ENCODE measurements around the gene COMMD4. TPM values are rescaled to one million over a fixed set of nuclear protein-coding genes. Genes with fewer than 3 reads are reported as not detected.

COMMD4 gene
- total and polyA plus RNA-seq, 2 of the 4 experiments (the other 2 are of a cell fraction): 91.2 to 133 TPM

GRCh38 chr15:75346796-75347221 is 10.9 kb downstream of the COMMD4 start, which contains the start of gene NEIL1:
Gene NEIL1, plus strand, starts transcription at chr15:75347039. Its CDS starts 1,867 bp downstream, at chr15:75348906.
- Histone ChIP-seq H2BK120ac (ENCODE audit: low read depth, low read length) (peak within 1 kb of the TSS; percentile 12), H2BK15ac (ENCODE audit: low read depth, low read length) (no peak within 1 kb of the TSS), H2BK20ac (ENCODE audit: low read depth, low read length) (no peak within 1 kb of the TSS), H3K36me3 (ENCODE audit: control insufficient read depth, insufficient read depth, low read length) (no peaks in the 10 kb centered on the region), H3K9me3 (ENCODE audit: control insufficient read depth, insufficient read depth, low read length) (no peaks in the 10 kb centered on the region), H2BK5ac (ENCODE audit: low read depth, low read length, poor library complexity, severe bottlenecking) (no peak within 1 kb of the TSS), H3K27me3 (ENCODE audit: control insufficient read depth, insufficient read depth, low read length) (peaks cover 2% of the 10 kb centered on the region; the same call in 1 of the 2 replicates), H3K4me1 (ENCODE audit: control insufficient read depth, insufficient read depth, low read length) (peaks cover 3% of the 10 kb centered on the region; the same call in 1 of the 2 replicates), H4K8ac (ENCODE audit: low read depth in 2 of 2, low read length in 2 of 2) (peak within 1 kb of the TSS; percentile 88 to 92; a peak in 3 of 4 replicates), H3K14ac (replicated peaks; ENCODE audit: low read depth, low read length) (peak within 1 kb of the TSS; percentile 48; the same call in 1 of the 2 replicates), H4K91ac (ENCODE audit: insufficient read depth, low read depth, low read length) (peak within 1 kb of the TSS; percentile 41; the same call in 1 of the 2 replicates), H2AK9ac (replicated peaks; ENCODE audit: low read depth, low read length, poor library complexity) (peak within 1 kb of the TSS; percentile 97), H3K79me1 (ENCODE audit: low read depth in 1 of 2, low read length in 2 of 2) (no peaks in the 10 kb centered on the region), H4K20me1 (ENCODE audit: insufficient read depth, low read length) (no peaks in the 10 kb centered on the region; the same call in 1 of the 2 replicates), H3K9ac (ENCODE audit: low read depth, low read length) (peak within 1 kb of the TSS; percentile 83), H2AFZ (replicated peaks; ENCODE audit: low read length, poor library complexity) (peak within 1 kb of the TSS; percentile 96), H3K18ac (ENCODE audit: low read depth, low read length) (peak within 1 kb of the TSS; percentile 8; the same call in 1 of the 2 replicates), H4K5ac (ENCODE audit: low read depth, low read length) (peak within 1 kb of the TSS; percentile 53), H2AK5ac (ENCODE audit: low read depth, low read length) (peak within 1 kb of the TSS; percentile 54), H3K4me3 (ENCODE audit: insufficient read depth, low read depth, low read length) (peak within 1 kb of the TSS; percentile 56), H3K27ac (ENCODE audit: insufficient read depth, low read length) (peak within 1 kb of the TSS; percentile 26; the same call in 1 of the 2 replicates), H3K4ac (ENCODE audit: low read depth, low read length) (peak within 1 kb of the TSS; percentile 73), H3K23ac (ENCODE audit: low read depth, low read length) (peak within 1 kb of the TSS; percentile 66; the same call in 1 of the 2 replicates), H3K9me1 (ENCODE audit: insufficient read depth, low read length) (peaks cover 10% of the 10 kb centered on the region; the same call in 1 of the 2 replicates), H3K56ac (ENCODE audit: extremely low read depth, insufficient read depth, low read length) (peak within 1 kb of the TSS; percentile 44; the same call in 1 of the 2 replicates), H3K4me2 (ENCODE audit: low read depth, low read length) (peak within 1 kb of the TSS; percentile 93)
- ChIA-PET POLR2A (ENCODE audit: unreplicated experiment) (no interaction called here), CTCF (no interaction called here)
- WGBS, 2 experiments (ENCODE audit: extremely low coverage in 2 of 2, insufficient read length in 1 of 2): 44% methylated on average over 10 of the region's 20 CpGs; no CpG with 5 or more reads in 1 of the 2 experiments
- BruUV-seq (replicated peaks): no TSS peak
- dilution Hi-C loops (cut with HindIII; ENCODE audit: low sequenced_read_pairs, unreplicated experiment) (no loop called here), intact Hi-C loops (cut with micrococcal nuclease) (no loop called here), in situ Hi-C loops (cut with MboI; ENCODE audit: low sequenced_read_pairs) (no loop called here)
- DNase-seq: no peak
- TF ChIP-seq USF2 (IDR thresholded peaks at IDR 0.05; ENCODE audit: low read depth, low read length) (no peak), BHLHE40 (IDR thresholded peaks at IDR 0.05; ENCODE audit: low read depth, low read length) (no peak), FOS (IDR thresholded peaks at IDR 0.05; ENCODE audit: low read depth, low read length) (no peak), CHD1 (IDR thresholded peaks at IDR 0.05; ENCODE audit: low read depth, low read length) (no peak), CTCF (conservative IDR thresholded peaks at IDR 0.05; ENCODE audit: low read depth, low read length) (no peak), MXI1 (IDR thresholded peaks at IDR 0.05; ENCODE audit: borderline replicate concordance, low read depth, low read length) (no peak)
- no peak for ATAC-seq (ENCODE audit: low read depth)

All from IMR-90 (cell line).